ENCODE results near the gene ATP11C.
A peak's percentile ranks its signal among the peaks of the same experiment; 100 is the strongest.

The ATP11C gene

GRCh38 chrX:139932901-139933796 lies at the start of gene ATP11C:
ATP11C (minus strand) TSS chrX:139933053; CDS start chrX:139932042, 1,011 bp downstream.
- H3K4me3 ChIP-seq (ENCODE audit: low read depth, low read length): peak within 1 kb of the TSS; percentile 79
- peak; percentile 60 for DNase-seq (ENCODE audit: low read depth)
- peak; percentile 1 for TF ChIP-seq CTCF (IDR thresholded peaks at IDR 0.05; ENCODE audit: low read depth, low read length, missing control alignments)

GRCh38 chrX:139974471-139974870 lies 41.6 kb upstream of the ATP11C start:
- no peak for DNase-seq (ENCODE audit: low read depth)
- TF ChIP-seq CTCF (IDR thresholded peaks at IDR 0.05; ENCODE audit: low read depth, low read length, missing control alignments): no peak
- no peak overlapping the region for H3K4me3 ChIP-seq (ENCODE audit: low read depth, low read length)

- TF ChIP-seq CTCF (IDR thresholded peaks at IDR 0.05; ENCODE audit: low read depth, low read length, missing control alignments): no peak
- H3K4me3 ChIP-seq (ENCODE audit: low read depth, low read length): no peak overlapping the region
- DNase-seq (ENCODE audit: low read depth): no peak
Measured at GRCh38 chrX:139972629-139973624, 40.1 kb upstream of the ATP11C start.

GRCh38 chrX:139972113-139972512 lies 39.3 kb upstream of the ATP11C start:
- H3K4me3 ChIP-seq (ENCODE audit: low read depth, low read length): no peak overlapping the region
- no peak for TF ChIP-seq CTCF (IDR thresholded peaks at IDR 0.05; ENCODE audit: low read depth, low read length, missing control alignments)
- no peak for DNase-seq (ENCODE audit: low read depth)

GRCh38 chrX:139971394-139971749 lies 38.5 kb upstream of the ATP11C start:
- no peak for TF ChIP-seq CTCF (IDR thresholded peaks at IDR 0.05; ENCODE audit: low read depth, low read length, missing control alignments)
- no peak for DNase-seq (ENCODE audit: low read depth)
- no peak overlapping the region for H3K4me3 ChIP-seq (ENCODE audit: low read depth, low read length)

GRCh38 chrX:139969286-139969685 lies 36.4 kb upstream of the ATP11C start:
- no peak for DNase-seq (ENCODE audit: low read depth)
- no peak overlapping the region for H3K4me3 ChIP-seq (ENCODE audit: low read depth, low read length)
- TF ChIP-seq CTCF (IDR thresholded peaks at IDR 0.05; ENCODE audit: low read depth, low read length, missing control alignments): no peak

Data from GM12864 (cell line).